HG02870 (cell line): ENCODE data around the gene HTT.

Source experiments
- ATAC-seq: cut with Tn5 transposase; IDR thresholded peaks from one replicate; pipeline ENCODE4 v1.9.1; 2021; ENCODE audit warnings: mild to moderate bottlenecking, moderate library complexity; ENCODE audit not compliant: unreplicated experiment

HTT gene

DNA sequence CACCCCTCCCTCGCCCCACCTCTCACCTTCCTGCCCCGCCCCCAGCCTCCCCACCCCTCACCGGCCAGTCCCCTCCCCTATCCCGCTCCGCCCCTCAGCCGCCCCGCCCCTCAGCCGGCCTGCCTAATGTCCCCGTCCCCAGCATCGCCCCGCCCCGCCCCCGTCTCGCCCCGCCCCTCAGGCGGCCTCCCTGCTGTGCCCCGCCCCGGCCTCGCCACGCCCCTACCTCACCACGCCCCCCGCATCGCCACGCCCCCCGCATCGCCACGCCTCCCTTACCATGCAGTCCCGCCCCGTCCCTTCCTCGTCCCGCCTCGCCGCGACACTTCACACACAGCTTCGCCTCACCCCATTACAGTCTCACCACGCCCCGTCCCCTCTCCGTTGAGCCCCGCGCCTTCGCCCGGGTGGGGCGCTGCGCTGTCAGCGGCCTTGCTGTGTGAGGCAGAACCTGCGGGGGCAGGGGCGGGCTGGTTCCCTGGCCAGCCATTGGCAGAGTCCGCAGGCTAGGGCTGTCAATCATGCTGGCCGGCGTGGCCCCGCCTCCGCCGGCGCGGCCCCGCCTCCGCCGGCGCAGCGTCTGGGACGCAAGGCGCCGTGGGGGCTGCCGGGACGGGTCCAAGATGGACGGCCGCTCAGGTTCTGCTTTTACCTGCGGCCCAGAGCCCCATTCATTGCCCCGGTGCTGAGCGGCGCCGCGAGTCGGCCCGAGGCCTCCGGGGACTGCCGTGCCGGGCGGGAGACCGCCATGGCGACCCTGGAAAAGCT lies at the start of gene HTT, which contains the start of gene HTT-AS:
TSS of gene HTT (plus strand) at position 604 of the 768 bp plus-strand sequence. CDS start at position 749, 145 bp downstream.
TSS of gene HTT-AS (minus strand) at position 461 of the 768 bp plus-strand sequence.
- peak; percentile 71 for ATAC-seq

DNA sequence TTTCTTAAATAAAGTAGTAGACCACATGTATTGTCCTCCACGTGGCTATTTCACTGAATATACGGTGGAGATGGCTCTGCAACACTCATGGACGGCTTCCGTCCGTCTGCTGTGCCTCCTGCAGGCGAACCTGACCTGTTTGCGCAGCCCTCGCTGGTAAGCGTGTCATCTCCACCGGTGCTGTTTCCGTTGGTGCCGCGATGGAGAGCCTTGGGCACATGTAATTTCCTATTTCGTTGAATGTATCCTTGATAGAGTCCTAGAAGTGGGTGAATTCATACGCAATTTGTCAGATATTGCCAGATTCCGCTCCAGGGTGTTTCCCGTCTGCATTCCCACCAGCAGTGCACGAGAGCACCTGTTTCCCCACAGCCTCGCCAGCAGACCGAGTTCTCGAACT lies 48.6 kb upstream of the HTT start:
- ATAC-seq: no peak

DNA sequence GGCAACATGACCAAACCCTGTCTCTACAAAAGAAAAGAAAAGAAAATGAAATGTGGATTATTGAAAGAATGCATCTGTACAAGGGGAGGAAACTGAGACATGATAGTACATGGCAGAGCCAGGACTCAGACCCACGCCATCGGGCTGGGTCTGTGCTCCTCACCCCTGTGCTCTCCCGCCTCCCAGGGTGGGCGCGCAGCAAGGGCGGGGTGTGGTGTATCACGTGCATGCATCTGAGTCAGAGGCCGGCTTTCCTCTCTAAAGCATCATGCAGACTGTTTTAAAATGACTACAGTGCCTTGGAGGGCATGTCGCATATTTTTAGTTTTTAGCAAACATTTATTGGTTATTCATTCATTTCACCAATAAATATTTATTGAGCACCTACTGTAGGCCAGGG lies 47.9 kb upstream of the HTT start:
- no peak for ATAC-seq

GRCh38 chr4:3029464-3029863 lies 45.0 kb upstream of the HTT start:
- ATAC-seq: no peak

DNA sequence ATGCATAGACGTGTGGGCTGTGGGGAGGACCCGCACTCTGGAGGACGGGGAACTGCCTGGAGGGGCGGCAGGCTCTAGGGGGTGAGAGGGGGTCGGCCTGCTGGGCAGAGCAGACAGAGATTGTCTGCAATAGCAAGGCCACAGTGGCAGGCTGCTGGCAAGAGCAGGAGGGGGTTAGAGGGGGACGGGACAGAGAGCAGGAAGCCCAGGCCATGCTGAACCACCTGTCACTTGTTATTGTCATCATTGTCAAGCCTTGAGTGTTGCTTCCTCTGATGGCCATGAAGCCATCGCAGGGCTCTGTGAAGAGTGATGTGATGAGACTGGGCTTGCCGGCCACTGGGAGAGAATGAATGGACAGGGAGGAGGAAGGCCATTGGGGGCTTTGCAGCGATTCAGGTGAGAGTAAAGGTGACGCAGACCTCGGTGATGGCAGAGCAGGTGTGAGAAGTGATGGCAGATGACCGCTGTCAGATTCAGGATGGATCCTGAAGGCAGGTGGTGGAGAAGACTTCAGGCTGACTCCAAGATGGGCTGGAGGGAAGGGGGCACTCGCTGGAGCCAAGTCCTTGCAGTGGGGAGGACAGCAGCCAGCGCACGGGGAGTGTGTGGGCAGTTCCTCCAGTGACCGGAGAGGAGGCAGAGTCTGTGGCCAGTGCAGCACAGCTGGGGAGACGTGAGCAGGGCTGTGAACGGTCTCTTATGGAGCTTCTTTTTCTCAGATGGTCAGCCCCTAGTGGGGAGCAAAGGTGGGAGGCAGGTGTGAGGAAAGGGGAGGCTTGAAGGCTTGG lies 43.7 kb upstream of the HTT start:
- ATAC-seq: no peak

DNA sequence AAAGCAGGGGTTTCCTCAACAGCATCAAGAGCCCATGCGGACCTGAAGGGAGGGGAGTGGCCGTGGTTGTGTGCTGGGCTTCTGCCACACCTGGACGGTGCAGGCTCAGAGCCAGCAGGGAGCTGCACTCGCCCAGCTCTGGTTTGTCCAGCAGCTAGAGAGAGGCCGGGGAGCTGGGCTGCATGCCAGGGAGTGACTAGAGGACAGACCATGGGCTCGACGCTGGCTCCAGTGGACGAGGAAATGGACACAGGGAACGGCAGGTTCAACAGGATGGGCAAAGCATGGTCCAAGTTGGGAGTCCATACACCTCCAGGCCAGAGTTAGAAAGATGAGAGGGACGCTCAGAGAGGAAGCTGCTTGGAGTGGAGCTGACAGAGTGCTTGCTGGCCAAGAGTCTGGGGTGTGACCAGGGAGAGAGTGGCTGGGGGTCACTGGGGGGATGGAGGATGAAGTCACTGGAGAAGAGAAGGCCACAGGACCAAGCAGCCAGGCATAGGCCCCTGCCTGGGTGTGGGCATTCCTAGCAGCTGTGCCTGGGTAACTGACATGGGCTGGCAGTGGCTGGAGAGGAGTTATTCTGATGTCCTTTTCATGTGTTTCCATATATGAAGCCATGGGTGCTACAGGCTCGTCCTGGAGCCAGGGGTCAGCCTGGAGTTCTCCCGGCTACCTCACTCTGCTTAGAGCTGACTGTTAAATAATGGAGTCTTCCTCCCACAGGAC lies 43.0 kb upstream of the HTT start:
- no peak for ATAC-seq

- no peak for ATAC-seq
Measured at GRCh38 chr4:3034231-3034630, 40.2 kb upstream of the HTT start.

GRCh38 chr4:3035249-3035648 lies 39.2 kb upstream of the HTT start:
- no peak for ATAC-seq

GRCh38 chr4:3035674-3036073 lies 38.8 kb upstream of the HTT start:
- ATAC-seq: no peak

GRCh38 chr4:3036131-3036952 lies 38.1 kb upstream of the HTT start:
- no peak for ATAC-seq

DNA sequence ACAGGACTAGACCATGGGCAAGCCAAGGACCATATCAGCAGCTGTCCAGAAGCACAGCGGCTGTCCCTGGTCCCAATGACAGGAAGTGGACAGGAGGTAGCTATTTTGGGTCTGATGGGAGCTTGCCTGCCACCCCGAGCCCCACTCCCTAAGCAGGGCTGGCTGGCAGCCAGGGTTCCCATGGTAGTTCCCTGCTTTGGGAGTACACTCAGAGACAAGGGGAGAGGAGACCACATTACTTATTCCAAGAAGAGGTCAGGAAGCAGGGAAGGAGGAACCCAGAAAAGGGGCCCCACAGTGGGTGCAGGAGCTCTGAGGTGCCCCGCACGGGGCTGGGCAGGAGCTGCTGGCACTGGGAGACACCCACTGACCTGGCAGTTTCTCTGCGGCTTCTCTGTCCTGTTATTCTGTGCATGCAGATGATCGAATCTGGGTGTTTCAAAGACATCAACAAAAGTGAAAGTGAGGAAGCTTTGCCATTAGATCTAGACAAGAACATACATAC lies 36.5 kb upstream of the HTT start:
- no peak for ATAC-seq

DNA sequence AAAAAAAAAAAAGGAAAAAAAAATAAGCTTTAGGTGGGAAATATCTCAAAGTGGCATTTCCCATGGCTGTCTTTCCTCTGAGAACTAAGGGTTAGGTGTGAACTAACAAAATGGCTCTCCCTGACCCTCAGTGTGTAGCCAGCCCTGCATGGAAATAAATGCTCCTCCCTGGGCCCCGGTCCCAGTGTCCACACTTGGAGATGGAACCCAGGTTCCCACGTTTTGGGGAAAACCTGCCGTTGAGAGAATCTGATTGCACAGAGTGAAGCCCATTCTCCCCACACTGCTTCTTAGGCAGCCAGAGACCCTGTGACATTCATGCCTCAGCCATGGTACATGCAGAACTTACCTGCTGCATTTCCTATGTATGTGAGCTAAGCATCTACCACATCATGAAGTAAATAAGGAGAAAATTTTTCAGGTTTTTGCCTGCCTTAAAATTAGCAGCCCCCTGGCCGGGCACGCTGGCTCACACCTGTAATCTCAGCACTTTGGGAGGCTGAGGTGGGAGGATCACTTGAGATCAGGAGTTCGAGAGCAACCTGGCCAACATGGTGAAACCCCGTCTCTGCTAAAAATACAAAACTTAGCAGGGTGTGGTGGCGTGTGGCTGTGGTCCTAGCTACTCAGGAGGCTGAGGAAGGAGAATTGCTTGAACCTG lies 34.6 kb upstream of the HTT start:
- ATAC-seq: no peak

DNA sequence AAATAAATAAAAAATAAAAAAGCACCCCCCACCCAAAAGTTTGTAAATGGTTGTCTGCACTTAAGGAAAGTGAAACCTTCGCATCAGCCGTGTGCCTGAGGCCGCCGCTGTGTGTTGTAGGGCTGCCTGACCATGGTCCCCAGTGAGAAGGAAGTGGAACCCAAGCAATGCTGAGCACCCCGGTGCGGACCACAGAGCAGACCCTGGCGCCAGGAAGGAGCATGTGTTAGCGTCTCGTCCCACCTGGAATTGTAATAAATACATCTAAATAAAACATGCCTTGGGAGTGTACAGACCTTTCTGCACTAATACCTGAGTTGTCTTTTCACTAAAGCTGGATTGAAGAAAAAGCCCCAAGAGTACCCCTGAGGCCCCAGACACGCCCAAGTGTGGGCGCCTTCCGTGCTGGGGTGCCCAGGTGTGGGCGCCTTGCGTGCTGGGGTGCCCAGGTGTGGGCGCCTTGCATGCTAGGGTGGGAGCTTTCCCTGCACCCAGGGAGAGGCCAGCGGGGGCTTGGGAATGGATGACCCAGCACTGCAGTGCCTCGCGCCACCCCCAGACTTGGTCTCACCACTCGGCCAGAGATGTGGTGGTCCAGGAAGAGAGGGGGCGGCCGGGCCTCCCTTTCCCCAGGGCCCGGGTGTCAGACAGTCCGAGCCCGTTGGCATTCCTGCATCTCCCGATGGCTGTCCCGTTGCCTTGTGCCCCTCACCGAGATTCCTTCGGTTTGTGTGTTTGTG lies 33.9 kb upstream of the HTT start:
- peak; percentile 42 for ATAC-seq

DNA sequence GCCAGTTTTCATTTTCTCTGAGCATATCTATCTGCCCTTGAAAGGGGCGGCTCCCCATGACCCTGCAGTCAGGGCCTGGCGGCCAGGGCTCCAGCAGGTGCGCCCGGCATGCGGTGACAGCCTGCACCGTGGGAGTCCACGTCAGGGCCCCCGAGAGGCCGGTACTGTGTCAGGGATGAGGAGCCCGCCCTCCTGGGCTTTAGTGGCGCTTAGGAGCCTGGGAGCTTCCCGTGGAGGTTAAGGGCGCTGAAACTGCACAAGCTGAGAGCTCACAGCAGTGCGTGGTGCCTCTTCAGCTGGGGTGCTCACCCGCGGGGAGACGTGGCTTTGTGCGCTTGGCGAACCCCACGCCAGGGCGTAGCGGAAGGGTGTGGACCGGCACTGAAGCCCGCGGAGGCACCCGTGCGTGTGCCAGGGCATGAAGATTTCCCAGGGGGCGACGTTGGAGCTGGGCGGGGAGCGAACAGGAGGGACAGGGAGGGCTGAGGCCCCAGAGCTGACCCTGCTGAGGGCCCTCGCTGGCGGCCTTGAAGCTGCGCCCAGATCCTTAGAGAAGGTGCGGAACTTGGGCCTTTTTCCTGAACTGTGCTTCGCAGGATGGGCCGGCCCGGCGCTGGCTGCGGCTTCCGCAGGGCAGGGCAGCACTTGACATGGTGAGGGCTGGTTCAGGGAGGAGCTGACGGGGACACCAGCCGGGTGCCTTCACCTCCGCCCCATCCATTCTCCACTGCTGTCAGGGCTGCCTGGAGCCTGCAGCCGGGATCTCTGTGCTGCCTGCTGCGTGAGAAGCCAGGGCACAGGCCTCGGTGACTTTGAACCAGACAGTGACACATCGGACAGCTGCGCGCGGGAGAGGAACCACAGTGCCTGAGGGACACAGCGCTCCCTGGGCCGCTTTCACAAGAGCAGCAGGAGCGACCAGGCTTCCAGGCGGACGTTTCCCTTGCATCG lies 33.0 kb upstream of the HTT start:
- no peak for ATAC-seq

- no peak for ATAC-seq
Measured at GRCh38 chr4:3042226-3042625, 32.3 kb upstream of the HTT start.

- no peak for ATAC-seq
Measured at GRCh38 chr4:3043282-3044020, 31.0 kb upstream of the HTT start.
